Ovary (tissue), 3 donors: ENCODE data around the gene NFIC.

Source experiments
- EP300 ChIP-seq: sonication (generic); formaldehyde crosslinking; IDR thresholded peaks from one replicate; pipeline ENCODE4 v1.6.1; 2017; ENCODE audit warnings: antibody characterized with exemption
- TF ChIP-seq, protein P1 (sequence below), 3 donors: fragments of 450-650 bp in 2 of 3; fragments of 200-600 bp in 1 of 3; IDR thresholded peaks; one replicate each; pipeline versions ENCODE4 v1.5.1 to v1.8.0; 2016 to 2022; ENCODE audit warnings: antibody characterized with exemption in 3 of 3, mild to moderate bottlenecking in 1 of 3
- donor health status: DM: no; HTN: no; CAD: no.

DNA sequence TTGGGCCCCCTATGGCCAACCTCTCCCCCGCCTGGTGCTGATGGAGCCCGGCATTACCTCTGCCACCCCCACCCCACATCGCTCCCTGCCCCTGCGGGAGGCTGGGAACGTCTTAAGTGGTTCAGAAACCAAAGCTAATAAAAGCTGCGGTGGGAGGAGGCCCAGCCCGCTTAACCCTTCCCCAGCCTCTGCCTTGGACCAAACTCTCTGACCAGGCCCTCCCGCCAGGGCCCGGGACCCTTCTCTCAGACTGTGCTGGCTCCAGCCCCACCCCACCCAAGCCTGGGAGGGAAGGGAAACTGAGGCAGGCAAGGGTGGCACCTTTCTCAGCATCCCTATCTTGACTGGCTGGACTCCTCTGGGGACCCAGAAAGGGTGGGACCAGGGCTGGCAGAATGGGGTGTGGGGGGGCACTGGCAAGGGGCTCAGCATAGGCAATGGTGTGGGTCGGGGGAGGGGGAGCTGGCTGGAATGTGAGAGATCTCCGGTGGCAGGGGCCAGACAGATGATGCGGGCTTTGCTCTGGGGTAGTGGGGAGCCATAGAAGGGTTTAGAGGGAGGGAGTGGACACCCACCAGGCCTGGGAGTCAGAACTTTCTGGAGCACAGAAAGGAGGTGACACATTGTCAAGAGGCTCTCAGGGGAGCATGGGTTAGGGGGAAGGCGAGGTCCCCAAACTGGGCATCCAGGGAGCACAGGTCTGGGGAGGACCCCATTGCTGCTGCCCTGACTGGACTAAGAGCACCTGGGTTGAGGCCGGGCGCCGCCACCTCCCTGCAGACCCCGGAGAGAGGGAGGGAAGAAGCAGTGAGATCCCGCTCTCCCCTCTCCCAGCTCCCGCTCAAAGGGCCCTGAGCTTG, 92.1 kb downstream of the NFIC start:
- TF ChIP-seq, protein P1, sequence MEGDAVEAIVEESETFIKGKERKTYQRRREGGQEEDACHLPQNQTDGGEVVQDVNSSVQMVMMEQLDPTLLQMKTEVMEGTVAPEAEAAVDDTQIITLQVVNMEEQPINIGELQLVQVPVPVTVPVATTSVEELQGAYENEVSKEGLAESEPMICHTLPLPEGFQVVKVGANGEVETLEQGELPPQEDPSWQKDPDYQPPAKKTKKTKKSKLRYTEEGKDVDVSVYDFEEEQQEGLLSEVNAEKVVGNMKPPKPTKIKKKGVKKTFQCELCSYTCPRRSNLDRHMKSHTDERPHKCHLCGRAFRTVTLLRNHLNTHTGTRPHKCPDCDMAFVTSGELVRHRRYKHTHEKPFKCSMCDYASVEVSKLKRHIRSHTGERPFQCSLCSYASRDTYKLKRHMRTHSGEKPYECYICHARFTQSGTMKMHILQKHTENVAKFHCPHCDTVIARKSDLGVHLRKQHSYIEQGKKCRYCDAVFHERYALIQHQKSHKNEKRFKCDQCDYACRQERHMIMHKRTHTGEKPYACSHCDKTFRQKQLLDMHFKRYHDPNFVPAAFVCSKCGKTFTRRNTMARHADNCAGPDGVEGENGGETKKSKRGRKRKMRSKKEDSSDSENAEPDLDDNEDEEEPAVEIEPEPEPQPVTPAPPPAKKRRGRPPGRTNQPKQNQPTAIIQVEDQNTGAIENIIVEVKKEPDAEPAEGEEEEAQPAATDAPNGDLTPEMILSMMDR (IDR thresholded peaks at IDR 0.05), result no peak
- no peak for TF ChIP-seq EP300
